Upper lobe of left lung (tissue), 6 donors: ENCODE data around the gene CCDC88B. TPM values are rescaled to one million over a fixed set of nuclear protein-coding genes. Genes with fewer than 3 reads are reported as not detected.
A peak's percentile ranks its signal among the peaks of the same experiment; 100 is the strongest.

Source experiments
- ATAC-seq, 2 donors: fragments of 200-7000 bp; cut with Tn5 transposase; one replicate each; pipeline ENCODE4 v1.9.1; 2022; ENCODE audit warnings: mild to moderate bottlenecking in 2 of 2, moderate library complexity in 2 of 2; ENCODE audit not compliant: low FRiP score in 2 of 2
- DNase-seq, 2 donors: peaks; one replicate each; pipeline ENCODE4 v3.0.0-alpha.2; 2019 to 2020
- H3K27ac ChIP-seq, 4 donors: fragments of 200-600 bp; sonication (generic); one replicate each; pipeline ENCODE4 v1.5.1; 2016 to 2019
- H3K27me3 ChIP-seq, 4 donors: fragments of 200-600 bp; sonication (generic); one replicate each; pipeline ENCODE4 v1.5.1; 2017 to 2019
- H3K36me3 ChIP-seq, 4 donors: fragments of 200-600 bp; sonication (generic); one replicate each; pipeline ENCODE4 v1.5.1; 2016 to 2019
- H3K4me1 ChIP-seq, 4 donors: fragments of 200-600 bp; sonication (generic); one replicate each; pipeline ENCODE4 v1.5.1; 2018 to 2019
- H3K4me3 ChIP-seq, 4 donors: fragments of 200-600 bp; sonication (generic); one replicate each; pipeline ENCODE4 v1.5.1; 2017 to 2019; ENCODE audit warnings: mild to moderate bottlenecking in 2 of 4, moderate library complexity in 1 of 4
- H3K9me3 ChIP-seq, 4 donors: fragments of 200-600 bp; sonication (generic); one replicate each; pipeline ENCODE4 v1.5.1; 2018 to 2019
- EP300 ChIP-seq, 4 donors: sonication (generic); formaldehyde crosslinking; IDR thresholded peaks; one replicate each; pipeline ENCODE4 v1.5.1; 2017; ENCODE audit warnings: antibody characterized with exemption in 4 of 4, control low read depth in 2 of 4
- POLR2A ChIP-seq, 4 donors: fragments of 450-650 bp; IDR thresholded peaks; one replicate each; pipeline ENCODE4 v1.5.1; 2016 to 2017; ENCODE audit warnings: antibody characterized with exemption in 4 of 4, mild to moderate bottlenecking in 2 of 4
- POLR2AphosphoS5 ChIP-seq, 2 donors: sonication (generic); formaldehyde crosslinking; IDR thresholded peaks; one replicate each; pipeline ENCODE4 v1.5.1; 2017; ENCODE audit warnings: antibody characterized with exemption in 2 of 2
- WGBS, 2 donors: methylation state at CpG; one replicate each; pipeline ENCODE4 v1.1.5; 2017 to 2018; 5-methylcytosine and 5-hydroxymethylcytosine counted together
- total RNA-seq, 6 donors: library from RNA; depleted of rRNA in 4 of 6; stranded (reverse); fragments of >200 nt in 4 of 6; gene quantifications; one replicate each; pipeline versions ENCODE4 v1.1.0 to v1.2.1, GENCODE V29; 2016 to 2021
- TF ChIP-seq, protein P1 (sequence below), 6 experiments: fragments of 450-650 bp in 4 of 6; fragments of 200-600 bp in 2 of 6; sonication (generic) in 2 of 6; IDR thresholded peaks; one replicate each; pipeline ENCODE4 v1.5.1; 2016 to 2019; ENCODE audit warnings: antibody characterized with exemption in 6 of 6
- donor health status: DM: no; HTN: no; CAD: no; lungs with moderate emphysema.
- donor health status: DM: no; HTN: yes; CAD: no; lungs with severe emphysema.

CCDC88B gene
- total RNA-seq, 6 donors from 2014 or later: 12.6 to 138 (median 37.2) TPM

DNA sequence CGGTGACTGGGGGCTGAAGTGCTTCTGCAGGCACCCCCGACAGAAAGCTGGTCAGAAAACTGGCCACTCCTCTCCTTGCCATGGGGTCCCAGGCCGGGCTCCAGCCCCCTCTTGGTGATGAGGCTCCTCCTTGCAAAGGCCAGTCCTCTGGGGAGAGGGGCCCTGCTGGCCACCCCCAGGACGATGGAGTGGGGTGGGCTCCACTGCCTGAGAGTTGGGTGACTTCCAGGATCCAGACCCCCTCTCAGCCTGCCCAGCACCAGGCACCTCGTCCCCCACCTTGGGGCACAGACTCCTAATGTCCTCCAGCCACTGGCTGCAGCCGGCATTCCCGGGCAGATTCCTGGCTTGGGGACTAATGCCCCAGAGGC, 18.5 kb downstream of the CCDC88B start:
- Histone ChIP-seq H3K4me1 (peaks cover 32 to 49% (median 39%) of the 10 kb centered on the region in 4 donors), H3K9me3 (no peaks in the 10 kb centered on the region), H3K27me3 (no peaks in the 10 kb centered on the region), H3K4me3 (peak overlapping the region; percentile 78 to 99 (median 84)), H3K36me3 (peaks cover 15 to 34% (median 29%) of the 10 kb centered on the region in 4 donors), H3K27ac (peak overlapping the region; percentile 87 to 90 (median 89))
- WGBS, 2 donors: 17% methylated on average over 4 of the region's 7 CpGs; no CpG with 5 or more reads in 1 of the 2 donors
- no peak for TF ChIP-seq POLR2A (IDR thresholded peaks at IDR 0.05)
- no peak for TF ChIP-seq POLR2AphosphoS5 (IDR thresholded peaks at IDR 0.05)
- TF ChIP-seq, protein P1, sequence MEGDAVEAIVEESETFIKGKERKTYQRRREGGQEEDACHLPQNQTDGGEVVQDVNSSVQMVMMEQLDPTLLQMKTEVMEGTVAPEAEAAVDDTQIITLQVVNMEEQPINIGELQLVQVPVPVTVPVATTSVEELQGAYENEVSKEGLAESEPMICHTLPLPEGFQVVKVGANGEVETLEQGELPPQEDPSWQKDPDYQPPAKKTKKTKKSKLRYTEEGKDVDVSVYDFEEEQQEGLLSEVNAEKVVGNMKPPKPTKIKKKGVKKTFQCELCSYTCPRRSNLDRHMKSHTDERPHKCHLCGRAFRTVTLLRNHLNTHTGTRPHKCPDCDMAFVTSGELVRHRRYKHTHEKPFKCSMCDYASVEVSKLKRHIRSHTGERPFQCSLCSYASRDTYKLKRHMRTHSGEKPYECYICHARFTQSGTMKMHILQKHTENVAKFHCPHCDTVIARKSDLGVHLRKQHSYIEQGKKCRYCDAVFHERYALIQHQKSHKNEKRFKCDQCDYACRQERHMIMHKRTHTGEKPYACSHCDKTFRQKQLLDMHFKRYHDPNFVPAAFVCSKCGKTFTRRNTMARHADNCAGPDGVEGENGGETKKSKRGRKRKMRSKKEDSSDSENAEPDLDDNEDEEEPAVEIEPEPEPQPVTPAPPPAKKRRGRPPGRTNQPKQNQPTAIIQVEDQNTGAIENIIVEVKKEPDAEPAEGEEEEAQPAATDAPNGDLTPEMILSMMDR (IDR thresholded peaks at IDR 0.05): no peak
- ATAC-seq: no peak
- DNase-seq: no peak

DNA sequence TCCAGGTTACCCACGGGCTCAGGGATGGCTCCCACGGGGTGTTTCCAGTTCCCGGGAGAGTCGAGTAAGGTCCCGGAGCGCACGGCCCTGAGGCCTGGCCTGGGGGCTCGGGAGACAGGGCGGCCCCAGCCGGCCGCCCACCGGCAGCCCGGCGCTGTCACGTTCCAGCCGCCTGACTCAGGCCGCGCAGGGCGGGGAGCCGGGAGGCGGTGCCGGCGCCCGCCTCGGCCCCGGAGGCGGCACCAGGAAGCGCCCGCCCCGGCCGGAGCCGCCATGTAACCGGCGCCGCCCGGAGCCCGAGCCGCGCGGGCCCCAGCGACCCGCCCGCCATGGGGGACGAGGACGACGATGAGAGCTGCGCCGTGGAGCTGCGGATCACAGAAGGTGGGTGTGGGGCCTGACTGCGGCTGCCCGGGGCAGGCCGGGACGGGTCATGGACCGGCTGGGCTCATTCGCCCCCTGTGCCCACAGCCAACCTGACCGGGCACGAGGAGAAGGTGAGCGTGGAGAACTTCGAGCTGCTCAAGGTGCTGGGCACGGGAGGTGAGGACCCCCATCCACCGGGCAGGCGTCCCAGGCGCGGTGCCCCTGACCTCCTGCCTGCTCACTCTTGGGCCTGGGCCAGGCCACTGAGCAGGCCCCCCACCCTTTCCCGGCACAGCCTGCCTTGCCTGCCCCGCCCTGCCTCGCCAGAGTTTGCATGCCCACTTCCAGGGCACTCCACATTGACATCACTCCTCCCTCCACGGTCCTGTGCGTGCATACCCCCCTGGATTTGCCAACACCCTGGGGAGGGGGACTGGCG, 19.1 kb downstream of the CCDC88B start, which contains the start of gene RPS6KA4:
Gene RPS6KA4, plus strand, starts transcription at position 256 of the 805 bp plus-strand sequence. Its CDS starts 74 bp downstream, at position 330.
- 0 to 1% methylated on average over 5 to 34 of the region's 70 CpGs for WGBS, 2 donors
- peak within 1 kb of the TSS; percentile 87 to 90 (median 89) for H3K27ac ChIP-seq
- TF ChIP-seq POLR2A (IDR thresholded peaks at IDR 0.05) (peak in 2 of 4 donors; percentile 42 to 70), EP300 (IDR thresholded peaks at IDR 0.05) (no peak), POLR2AphosphoS5 (IDR thresholded peaks at IDR 0.05) (peak in 1 of 2 donors; percentile 14)
- TF ChIP-seq, protein P1 (IDR thresholded peaks at IDR 0.05): peak in 5 of 6 experiments; percentile 17 to 57 (median 29)
- no peaks in the 10 kb centered on the region for H3K27me3 ChIP-seq
- DNase-seq (peak; percentile 72 to 94), ATAC-seq (peak; percentile 72 to 94)
- peaks cover 20 to 38% (median 35%) of the 10 kb centered on the region in 4 donors for H3K36me3 ChIP-seq
- H3K4me1 ChIP-seq: peaks cover 32 to 49% (median 39%) of the 10 kb centered on the region in 4 donors
- H3K9me3 ChIP-seq: no peaks in the 10 kb centered on the region
- H3K4me3 ChIP-seq: peak within 1 kb of the TSS; percentile 78 to 99 (median 84)

DNA sequence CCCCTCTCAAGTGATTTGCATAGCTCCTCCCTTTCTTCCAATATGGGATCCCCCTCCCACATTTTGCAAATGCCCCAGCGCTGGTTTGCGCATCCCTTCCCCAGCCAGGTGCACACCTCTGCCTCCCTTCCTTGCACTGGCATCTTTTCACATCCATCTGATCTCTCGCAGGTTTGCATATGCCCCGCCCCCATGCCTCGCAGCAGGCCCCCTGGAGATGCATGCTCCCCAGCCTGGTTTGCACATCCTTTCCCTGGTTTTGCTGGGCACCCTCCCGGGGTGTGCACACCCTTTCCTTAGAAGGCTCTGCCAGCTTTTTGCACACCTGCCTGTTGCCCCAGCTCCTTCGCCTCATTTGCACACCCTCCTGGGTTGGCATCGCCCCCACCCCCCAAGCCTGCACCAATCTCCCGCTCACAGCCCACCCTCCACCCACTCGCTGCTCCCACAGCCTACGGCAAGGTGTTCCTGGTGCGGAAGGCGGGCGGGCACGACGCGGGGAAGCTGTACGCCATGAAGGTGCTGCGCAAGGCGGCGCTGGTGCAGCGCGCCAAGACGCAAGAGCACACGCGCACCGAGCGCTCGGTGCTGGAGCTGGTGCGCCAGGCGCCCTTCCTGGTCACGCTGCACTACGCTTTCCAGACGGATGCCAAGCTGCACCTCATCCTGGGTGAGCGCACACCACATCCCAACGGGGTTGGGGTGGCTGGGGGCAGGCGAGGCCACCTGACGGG, 19.9 kb downstream of the CCDC88B start:
- ATAC-seq: peak; percentile 3 to 6
- WGBS, 2 donors: 34 to 51% methylated on average over 13 to 22 of the region's 38 CpGs

DNA sequence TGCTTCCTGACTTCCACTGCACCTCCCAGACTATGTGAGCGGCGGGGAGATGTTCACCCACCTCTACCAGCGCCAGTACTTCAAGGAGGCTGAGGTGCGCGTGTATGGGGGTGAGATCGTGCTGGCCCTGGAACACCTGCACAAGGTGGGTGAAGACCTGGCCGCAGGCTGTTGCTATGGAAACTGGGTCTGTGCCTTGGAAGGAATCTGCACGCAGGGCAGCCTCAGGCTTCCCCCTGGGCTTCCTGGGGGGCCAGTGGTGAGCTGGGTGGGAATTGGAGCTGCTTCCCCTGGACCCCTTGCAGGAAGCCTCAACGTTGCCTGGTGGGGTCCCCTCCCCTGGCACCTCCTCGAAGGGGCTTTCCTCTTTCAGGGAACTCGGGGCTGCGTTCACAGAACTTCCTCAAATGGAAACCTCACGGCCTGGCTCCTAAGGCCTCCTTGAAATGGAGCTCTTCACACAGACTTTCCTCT, 20.5 kb downstream of the CCDC88B start:
- Histone ChIP-seq H3K4me1 (peaks cover 29 to 39% (median 33%) of the 10 kb centered on the region in 4 donors), H3K27ac (no peak overlapping the region), H3K36me3 (peaks cover 20 to 51% (median 45%) of the 10 kb centered on the region in 4 donors), H3K27me3 (no peaks in the 10 kb centered on the region), H3K4me3 (peak overlapping the region in 3 of 4 donors; percentile 78 to 99 (median 80)), H3K9me3 (no peaks in the 10 kb centered on the region)
- TF ChIP-seq, protein P1 (IDR thresholded peaks at IDR 0.05): no peak
- TF ChIP-seq EP300 (IDR thresholded peaks at IDR 0.05): no peak
- TF ChIP-seq POLR2A (IDR thresholded peaks at IDR 0.05): no peak
- no peak for TF ChIP-seq POLR2AphosphoS5 (IDR thresholded peaks at IDR 0.05)
- no peak for ATAC-seq
- WGBS, 2 donors: 64 to 81% methylated on average over 12 to 13 of the region's 13 CpGs
- no peak for DNase-seq

More for the DNA sequence above, 19.9 kb downstream of the CCDC88B start:
- peaks cover 32 to 45% (median 37%) of the 10 kb centered on the region in 4 donors for H3K4me1 ChIP-seq
- H3K9me3 ChIP-seq: no peaks in the 10 kb centered on the region
- DNase-seq: peak; percentile 29 to 88
- no peaks in the 10 kb centered on the region for H3K27me3 ChIP-seq
- H3K4me3 ChIP-seq: peak overlapping the region; percentile 78 to 99 (median 84)
- peak overlapping the region in 3 of 4 donors; percentile 88 to 90 (median 90) for H3K27ac ChIP-seq
- TF ChIP-seq, protein P1 (IDR thresholded peaks at IDR 0.05): peak in 1 of 6 experiments; percentile 22
- TF ChIP-seq EP300 (IDR thresholded peaks at IDR 0.05): no peak
- peaks cover 20 to 45% (median 39%) of the 10 kb centered on the region in 4 donors for H3K36me3 ChIP-seq
